DMS114 treated with DMSO at 0.1 percent for 48 hours (cell line): Measurements from ENCODE around the gene TTLL12.

Experiments used
- DNase-seq: peaks from one replicate; lab custom pipeline; 2025; ENCODE audit not compliant: unreplicated experiment; lab: John Stamatoyannopoulos, UW

Gene TTLL12

GRCh38 chr22:43200555-43200954 is 13.6 kb upstream of the TTLL12 start:
- no peak for DNase-seq

DNA sequence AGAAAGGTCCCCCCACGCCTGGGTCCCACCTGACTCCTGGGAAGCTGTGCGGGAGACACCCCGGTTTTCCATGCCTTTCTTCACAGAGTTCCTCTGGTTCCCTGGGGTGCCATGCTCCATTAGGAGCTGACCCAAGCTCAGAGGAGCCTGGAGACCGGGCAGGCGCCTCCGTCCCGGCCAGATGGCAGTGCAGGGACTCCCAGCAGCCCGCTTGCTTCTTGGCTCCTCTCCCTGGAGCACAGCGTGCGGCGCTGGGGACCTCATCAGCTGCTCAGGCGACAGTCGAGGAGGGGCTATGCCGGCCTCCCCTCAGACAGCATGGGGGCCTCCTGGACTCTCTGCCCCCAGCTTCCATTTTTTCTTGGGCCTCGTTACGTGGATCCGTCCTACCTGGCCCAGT is 13.1 kb upstream of the TTLL12 start:
- no peak for DNase-seq

- no peak for DNase-seq
These were observed 12.6 kb upstream of the TTLL12 start for GRCh38 chr22:43199541-43199940.

DNA sequence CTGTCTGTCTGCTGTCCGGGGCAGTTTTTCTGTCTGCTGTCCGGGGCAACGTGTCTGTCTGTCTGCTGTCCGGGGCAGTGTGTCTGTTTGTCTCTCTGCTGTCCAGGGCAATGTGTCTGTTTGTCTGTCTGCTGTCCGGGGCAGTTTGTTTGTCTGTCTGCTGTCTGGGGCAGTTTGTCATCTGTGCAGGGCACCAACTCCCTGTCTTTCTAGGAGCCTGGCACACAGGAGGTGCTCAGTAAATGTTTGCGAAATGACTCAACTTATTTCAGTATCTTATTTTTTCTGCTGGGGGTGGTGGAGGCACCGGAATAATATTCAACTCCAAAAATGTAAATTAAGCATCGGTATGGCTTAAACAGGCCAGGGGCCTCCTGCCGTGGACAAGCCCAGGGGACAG is 12.0 kb upstream of the TTLL12 start:
- DNase-seq: no peak

- DNase-seq: no peak
These were observed 11.2 kb upstream of the TTLL12 start for GRCh38 chr22:43198126-43198525.

GRCh38 chr22:43197271-43197941 is 10.5 kb upstream of the TTLL12 start:
- no peak for DNase-seq

DNA sequence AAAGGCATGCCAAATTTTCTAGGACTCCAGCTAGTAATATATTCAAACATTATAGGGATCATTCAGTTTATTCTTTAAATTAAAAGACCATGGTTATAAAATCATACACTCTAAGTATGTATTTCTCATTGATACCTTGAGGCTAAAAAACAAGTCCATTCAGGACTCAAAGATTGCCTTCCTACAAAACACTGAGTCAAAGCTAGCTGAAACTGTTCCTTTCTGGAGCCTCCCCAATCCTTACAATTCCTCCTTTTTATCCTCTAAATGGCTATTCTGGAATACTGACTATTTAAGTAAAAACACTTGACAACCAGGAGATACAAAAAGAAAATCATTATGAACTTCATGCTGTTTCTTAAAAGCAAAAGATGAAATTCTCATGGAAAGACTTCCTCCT is 4.9 kb upstream of the TTLL12 start:
- no peak for DNase-seq

DNA sequence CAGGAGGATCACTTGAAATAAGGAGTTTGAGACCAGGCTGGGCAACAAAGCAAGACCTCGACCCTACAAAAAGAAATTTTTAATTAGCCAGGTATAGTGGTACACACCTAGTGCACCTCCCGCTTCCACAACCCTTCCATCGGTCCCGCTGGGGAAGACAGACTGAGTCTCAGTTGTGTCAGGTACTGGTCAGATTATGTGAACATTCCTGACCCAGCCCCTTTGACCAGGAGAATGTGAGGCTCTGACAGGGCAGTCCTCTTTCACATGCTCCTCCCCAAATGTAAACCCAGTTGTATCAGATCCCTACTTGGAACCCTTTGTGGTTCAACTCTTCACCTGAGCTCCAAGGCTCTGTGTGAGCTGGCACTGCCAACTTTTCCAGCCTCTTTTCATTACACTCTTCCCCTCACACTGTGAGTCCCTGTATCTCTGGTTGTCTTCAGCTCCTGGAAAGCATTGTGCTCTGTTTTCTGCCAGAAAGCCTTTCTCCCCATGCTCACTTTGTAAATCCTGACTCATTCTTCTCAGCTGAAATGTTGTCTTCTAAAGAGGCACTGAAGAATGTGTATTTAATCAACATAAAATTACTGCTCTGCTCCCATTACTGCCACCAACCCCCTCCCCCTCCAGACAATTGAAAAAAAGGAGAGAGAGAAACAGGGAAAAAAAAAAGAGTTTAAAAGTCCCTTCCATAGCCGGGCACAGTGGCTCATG is 2.1 kb upstream of the TTLL12 start:
- DNase-seq: no peak

- peak; percentile 79 for DNase-seq
These were observed 501 bp upstream of the TTLL12 start for GRCh38 chr22:43187171-43188099.

GRCh38 chr22:43185860-43186261 is 1.1 kb downstream of the TTLL12 start:
- no peak for DNase-seq

- DNase-seq: no peak
These were observed 3.2 kb downstream of the TTLL12 start for GRCh38 chr22:43183496-43184277.

DNA sequence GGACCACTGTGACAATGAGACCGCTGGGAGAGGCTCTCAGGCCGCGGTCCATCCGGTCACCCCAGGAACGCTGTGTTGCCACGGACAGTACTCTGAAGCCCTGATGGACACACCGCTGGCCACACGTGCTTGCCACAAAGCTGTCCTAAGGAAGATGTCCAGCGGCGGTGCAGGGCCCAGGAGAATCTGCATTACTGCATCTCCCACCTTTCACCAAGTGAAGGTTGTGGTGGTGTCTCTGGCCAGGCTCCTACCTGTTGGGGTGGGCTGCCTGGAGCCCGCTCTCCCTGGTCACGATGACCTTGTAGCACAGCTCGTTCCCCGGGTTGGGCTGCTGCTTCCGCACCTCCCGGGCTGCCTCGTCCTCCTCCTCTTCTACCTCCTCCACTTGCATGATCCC is 4.2 kb downstream of the TTLL12 start:
- DNase-seq: no peak

DNA sequence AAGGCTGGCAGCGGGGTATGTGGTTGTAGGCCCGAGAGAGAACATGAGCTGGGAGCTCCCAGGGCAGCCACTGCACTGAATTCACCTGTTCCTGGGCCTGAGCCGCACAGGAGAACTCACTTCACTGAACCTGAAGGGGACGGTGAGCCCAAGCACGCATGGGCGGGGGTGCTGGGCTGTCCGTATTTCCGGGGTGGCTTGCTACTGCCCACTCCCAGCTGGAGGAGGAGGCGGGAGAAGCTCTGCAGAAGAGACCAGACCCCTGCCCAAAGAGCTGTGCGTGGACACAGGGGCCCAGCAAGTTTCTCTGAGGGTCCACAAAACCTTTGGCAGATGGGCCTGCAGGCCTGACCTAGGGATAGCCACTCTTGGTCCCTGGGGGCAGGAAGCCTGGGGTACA is 4.8 kb downstream of the TTLL12 start:
- no peak for DNase-seq

DNA sequence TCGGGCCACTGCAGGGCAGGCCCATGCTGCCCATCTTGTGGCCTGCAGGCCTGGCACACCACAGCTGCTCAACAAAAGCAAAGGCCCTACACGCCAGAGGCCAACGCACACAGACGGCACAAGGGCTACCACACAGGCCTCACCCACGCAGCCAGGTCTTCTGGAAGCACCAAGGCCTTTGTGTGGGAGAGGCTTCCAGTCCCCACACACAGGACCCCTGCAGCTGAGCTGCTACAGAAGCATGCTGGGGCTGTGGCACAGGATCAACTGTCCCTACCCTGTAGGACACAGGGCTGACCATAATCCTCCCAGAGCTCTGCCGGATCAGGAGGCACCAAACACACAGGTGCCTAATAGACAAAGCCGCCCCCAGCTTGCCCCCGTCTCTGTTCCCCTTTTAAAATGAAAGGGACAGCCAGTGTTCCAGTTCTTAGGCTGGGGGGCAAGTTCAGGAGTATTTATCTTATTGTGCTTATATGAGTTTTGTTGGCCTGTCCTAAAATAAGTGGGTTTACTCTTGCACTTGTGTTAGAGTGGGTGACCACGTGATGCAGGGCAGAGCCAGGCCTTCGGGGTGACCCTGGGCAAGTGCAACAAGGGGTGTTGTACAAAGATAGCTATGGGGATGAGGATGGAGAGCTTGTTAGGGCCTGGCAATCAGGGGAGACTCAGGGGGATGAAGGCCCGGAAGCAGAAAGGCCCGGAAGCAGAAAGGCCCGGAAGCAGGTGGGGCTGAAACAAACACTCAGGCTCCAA is 5.4 kb downstream of the TTLL12 start:
- no peak for DNase-seq

- DNase-seq: no peak
These were observed 6.3 kb downstream of the TTLL12 start for GRCh38 chr22:43180670-43181069.

- no peak for DNase-seq
These were observed 7.1 kb downstream of the TTLL12 start for GRCh38 chr22:43179911-43180195.

DNA sequence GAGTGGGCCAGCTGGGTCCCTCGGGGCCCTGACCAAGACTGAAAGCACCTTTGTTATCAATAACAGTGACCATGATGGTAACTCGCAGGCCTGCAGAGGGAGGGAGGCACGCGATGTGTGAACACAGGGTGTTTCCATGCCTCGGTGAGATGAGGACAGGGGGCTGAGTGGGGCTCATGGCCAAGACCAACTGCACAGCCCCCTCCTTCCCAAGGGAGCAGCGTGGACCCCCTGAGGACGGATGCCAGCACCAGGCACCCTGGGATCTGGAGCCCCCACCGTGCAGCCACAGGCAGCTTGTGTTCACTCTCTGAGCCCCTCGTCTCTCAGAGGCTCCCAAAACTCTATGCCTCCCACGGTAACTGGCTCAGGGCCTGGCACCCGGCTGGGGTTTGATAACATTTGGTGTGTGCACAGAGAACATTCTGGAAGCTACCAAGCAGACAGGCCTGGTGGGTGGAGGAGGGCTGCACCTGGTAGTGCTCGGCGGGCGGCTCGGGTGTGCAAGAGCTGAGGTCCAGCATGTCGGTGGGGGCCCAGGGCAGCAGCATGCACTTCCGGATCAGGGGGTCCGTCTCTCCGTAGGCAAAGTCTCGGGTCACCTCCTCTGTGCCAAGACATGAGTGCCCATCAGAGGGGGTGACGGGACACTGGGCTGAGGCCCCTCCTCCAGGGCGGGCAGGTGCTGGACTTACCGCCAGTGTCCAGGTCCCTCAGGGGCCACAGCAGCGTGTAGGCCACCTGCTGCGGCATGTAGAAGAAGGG is 7.6 kb downstream of the TTLL12 start:
- DNase-seq: no peak

GRCh38 chr22:43177479-43177878 is 9.5 kb downstream of the TTLL12 start:
- no peak for DNase-seq

DNA sequence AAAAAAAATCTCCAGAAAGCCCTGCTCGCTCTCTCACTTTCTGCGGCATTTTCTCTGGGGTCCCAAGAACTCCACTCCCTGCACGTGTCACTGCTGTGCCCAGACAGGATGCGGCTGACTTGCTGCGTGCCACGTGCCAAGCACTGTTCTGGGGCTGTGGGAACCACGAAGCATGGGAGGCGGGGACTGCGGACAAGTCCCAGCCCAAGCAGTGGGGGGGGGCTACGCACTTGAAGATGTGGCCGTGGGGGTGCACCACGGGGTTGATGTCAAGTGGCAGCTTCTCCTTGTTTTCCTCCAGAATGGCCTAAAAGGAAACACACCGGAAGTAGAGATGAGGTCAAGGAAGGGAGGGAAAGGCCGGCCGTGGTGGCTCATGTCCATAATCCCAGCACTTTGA is 10.8 kb downstream of the TTLL12 start:
- no peak for DNase-seq
